NOMO-1 treated with dmso at 0.1 percent for 144 hours (cell line): ENCODE measurements around the gene MTHFD2L.

ENCODE experiments used
- DNase-seq: peaks from one replicate; lab custom pipeline; 2025; ENCODE audit not compliant: unreplicated experiment; lab: John Stamatoyannopoulos, UW

Gene MTHFD2L

GRCh38 chr4:74294681-74295080 lies 136.8 kb downstream of the MTHFD2L start:
- DNase-seq: no peak

GRCh38 chr4:74297539-74297938 lies 139.6 kb downstream of the MTHFD2L start:
- no peak for DNase-seq

GRCh38 chr4:74304095-74304625 lies 146.2 kb downstream of the MTHFD2L start:
- DNase-seq: no peak

- no peak for DNase-seq
Observed at GRCh38 chr4:74305000-74305399, 147.1 kb downstream of the MTHFD2L start.

GRCh38 chr4:74307170-74307569 lies 149.3 kb downstream of the MTHFD2L start:
- no peak for DNase-seq

GRCh38 chr4:74308215-74308614 lies 150.3 kb downstream of the MTHFD2L start, which contains the start of gene EPGN:
Gene EPGN, plus strand, starts transcription at chr4:74308470. Its CDS starts 64 bp downstream, at chr4:74308534.
- DNase-seq: no peak

- no peak for DNase-seq
Observed at GRCh38 chr4:74309223-74309622, 151.3 kb downstream of the MTHFD2L start.

- no peak for DNase-seq
Observed at GRCh38 chr4:74311696-74312313, 153.9 kb downstream of the MTHFD2L start.

GRCh38 chr4:74314329-74314728 lies 156.4 kb downstream of the MTHFD2L start:
- no peak for DNase-seq

- no peak for DNase-seq
Observed at GRCh38 chr4:74314944-74315343, 157.0 kb downstream of the MTHFD2L start.

GRCh38 chr4:74315376-74315775 lies 157.5 kb downstream of the MTHFD2L start:
- DNase-seq: no peak

GRCh38 chr4:74316397-74316796 lies 158.5 kb downstream of the MTHFD2L start:
- DNase-seq: no peak

- no peak for DNase-seq
Observed at GRCh38 chr4:74317616-74318246, 159.8 kb downstream of the MTHFD2L start.

GRCh38 chr4:74318276-74318675 lies 160.4 kb downstream of the MTHFD2L start:
- no peak for DNase-seq

GRCh38 chr4:74319470-74319869 lies 161.6 kb downstream of the MTHFD2L start:
- DNase-seq: no peak

- DNase-seq: no peak
Observed at GRCh38 chr4:74320559-74321118, 162.7 kb downstream of the MTHFD2L start.

GRCh38 chr4:74322301-74322700 lies 164.4 kb downstream of the MTHFD2L start:
- DNase-seq: no peak

GRCh38 chr4:74323663-74324062 lies 165.7 kb downstream of the MTHFD2L start:
- no peak for DNase-seq

- DNase-seq: no peak
Observed at GRCh38 chr4:74324262-74324661, 166.3 kb downstream of the MTHFD2L start.

GRCh38 chr4:74325886-74326285 lies 168.0 kb downstream of the MTHFD2L start:
- no peak for DNase-seq

GRCh38 chr4:74327762-74328161 lies 169.8 kb downstream of the MTHFD2L start:
- no peak for DNase-seq

- no peak for DNase-seq
Observed at GRCh38 chr4:74328501-74328900, 170.6 kb downstream of the MTHFD2L start.
